Fibroblast of peridontal ligament (primary cell): Measurements from ENCODE around the gene OR51E1.
A peak's percentile ranks its signal among the peaks of the same experiment; 100 is the strongest.

Source experiments
- DNase-seq: peaks from one replicate; pipeline ENCODE4 v3.0.0-alpha.2; 2010; ENCODE audit errors: extremely low read depth

OR51E1 gene

GRCh38 chr11:4643682-4644081 lies at the start of gene OR51E1:
Gene OR51E1, plus strand, starts transcription at chr11:4643982. Its CDS starts 8,545 bp downstream, at chr11:4652527.
- DNase-seq = no peak

GRCh38 chr11:4605057-4605456 lies 38.7 kb upstream of the OR51E1 start:
- DNase-seq = no peak

GRCh38 chr11:4606231-4607015 lies 37.4 kb upstream of the OR51E1 start:
- DNase-seq = peak; percentile 64

GRCh38 chr11:4607096-4607495 lies 36.7 kb upstream of the OR51E1 start:
- DNase-seq = peak; percentile 45

GRCh38 chr11:4607781-4608666 lies 35.8 kb upstream of the OR51E1 start, which contains the start of gene TRIM68:
Gene TRIM68, minus strand, starts transcription at chr11:4608231. Its CDS starts 2,727 bp downstream, at chr11:4605504.
- DNase-seq = peak; percentile 94

- DNase-seq = peak; percentile 45
These were observed 33.4 kb upstream of the OR51E1 start for GRCh38 chr11:4610258-4610935.

- no peak for DNase-seq
These were observed 31.8 kb upstream of the OR51E1 start for GRCh38 chr11:4611986-4612385.

- no peak for DNase-seq
These were observed 27.8 kb upstream of the OR51E1 start for GRCh38 chr11:4615856-4616444.

GRCh38 chr11:4619514-4619913 lies 24.3 kb upstream of the OR51E1 start:
- DNase-seq = no peak

- DNase-seq = peak; percentile 84
These were observed 17.3 kb upstream of the OR51E1 start for GRCh38 chr11:4626207-4627099.

GRCh38 chr11:4636136-4636535 lies 7.6 kb upstream of the OR51E1 start:
- no peak for DNase-seq

GRCh38 chr11:4636962-4637661 lies 6.7 kb upstream of the OR51E1 start, which contains the start of gene OR51D1:
Gene OR51D1, plus strand, starts transcription at chr11:4637477. Its CDS starts 2,314 bp downstream, at chr11:4639791.
- peak; percentile 75 for DNase-seq

- no peak for DNase-seq
These were observed 6.1 kb upstream of the OR51E1 start for GRCh38 chr11:4637662-4638047.

- DNase-seq = no peak
These were observed 3.9 kb upstream of the OR51E1 start for GRCh38 chr11:4639931-4640330.

- DNase-seq = no peak
These were observed 2.3 kb upstream of the OR51E1 start for GRCh38 chr11:4641501-4641900.

- DNase-seq = no peak
These were observed 1.7 kb upstream of the OR51E1 start for GRCh38 chr11:4642043-4642442.

- no peak for DNase-seq
These were observed 706 bp upstream of the OR51E1 start for GRCh38 chr11:4643076-4643475.

GRCh38 chr11:4644233-4644632 lies 451 bp downstream of the OR51E1 start:
- DNase-seq = no peak

- DNase-seq = no peak
These were observed 2.2 kb downstream of the OR51E1 start for GRCh38 chr11:4645974-4646373.

- DNase-seq = no peak
These were observed 4.0 kb downstream of the OR51E1 start for GRCh38 chr11:4647766-4648165.
